Endometrial microvascular endothelial cells (primary cell): ENCODE results near the gene GRM8. TPM values are rescaled to one million over a fixed set of nuclear protein-coding genes. Genes with fewer than 3 reads are reported as not detected.
"Not testable (repeated sequence)": the region's sequence is repeated elsewhere in the genome, so short reads cannot be mapped to it uniquely, and the experiment has no call there.

ENCODE experiments used
- in situ Hi-C: cut with HindIII; loops from 2 replicates; pipeline ENCODE4 v1.10.0; 2017; ENCODE audit warnings: low sequenced_read_pairs, low pct_unique_long_range_greater_than_20kb; ENCODE audit errors: inconsistent ontology term
- total RNA-seq: library from RNA; depleted of rRNA; stranded (reverse); fragments of >200 nt; gene quantifications from one replicate; pipeline ENCODE4 v1.2.3, GENCODE V29; 2015; ENCODE audit errors: inconsistent ontology term

GRM8 gene
- total RNA-seq, 1 donor from 2014 or later, result not detected

GRCh38 chr7:126881315-126881714, 371.4 kb downstream of the GRM8 start:
- in situ Hi-C loops, result no loop called here

GRCh38 chr7:126876536-126876935, 376.2 kb downstream of the GRM8 start:
- in situ Hi-C loops, result not testable (repeated sequence)

GRCh38 chr7:126856691-126857291, 395.9 kb downstream of the GRM8 start:
- in situ Hi-C loops, result no loop called here

- in situ Hi-C loops, result no loop called here
These were observed 407.4 kb downstream of the GRM8 start for GRCh38 chr7:126845331-126845730.

- in situ Hi-C loops, result no loop called here
These were observed 408.9 kb downstream of the GRM8 start for GRCh38 chr7:126843883-126844282.

GRCh38 chr7:126843336-126843735, 409.4 kb downstream of the GRM8 start:
- in situ Hi-C loops, result no loop called here

GRCh38 chr7:126842451-126842850, 410.3 kb downstream of the GRM8 start:
- in situ Hi-C loops, result no loop called here

GRCh38 chr7:126840869-126841268, 411.9 kb downstream of the GRM8 start:
- in situ Hi-C loops, result no loop called here

- in situ Hi-C loops, result no loop called here
These were observed 413.1 kb downstream of the GRM8 start for GRCh38 chr7:126839624-126840023.

- in situ Hi-C loops, result no loop called here
These were observed 414.5 kb downstream of the GRM8 start for GRCh38 chr7:126838194-126838593.

GRCh38 chr7:126831241-126831640, 421.5 kb downstream of the GRM8 start:
- in situ Hi-C loops, result not testable (repeated sequence)

GRCh38 chr7:126820925-126821324, 431.8 kb downstream of the GRM8 start:
- in situ Hi-C loops, result no loop called here

- in situ Hi-C loops, result no loop called here
These were observed 433.6 kb downstream of the GRM8 start for GRCh38 chr7:126819197-126819484.

GRCh38 chr7:126818393-126819196, 434.1 kb downstream of the GRM8 start:
- in situ Hi-C loops, result no loop called here

GRCh38 chr7:126809188-126809587, 443.6 kb downstream of the GRM8 start:
- in situ Hi-C loops, result no loop called here

- in situ Hi-C loops, result no loop called here
These were observed 446.1 kb downstream of the GRM8 start for GRCh38 chr7:126806614-126807013.

- in situ Hi-C loops, result no loop called here
These were observed 447.4 kb downstream of the GRM8 start for GRCh38 chr7:126805351-126805750.

- in situ Hi-C loops, result no loop called here
These were observed 448.1 kb downstream of the GRM8 start for GRCh38 chr7:126804604-126805003.

- in situ Hi-C loops, result no loop called here
These were observed 448.8 kb downstream of the GRM8 start for GRCh38 chr7:126803990-126804389.

- in situ Hi-C loops, result no loop called here
These were observed 449.6 kb downstream of the GRM8 start for GRCh38 chr7:126803060-126803665.
